NT2/D1 (cell line): ENCODE results near the gene CGB1.
"Not testable (repeated sequence)": the region's sequence is repeated elsewhere in the genome, so short reads cannot be mapped to it uniquely, and the experiment has no call there.

Experiments used
- SUZ12 ChIP-seq: IDR thresholded peaks from 2 replicates; pipeline ENCODE4 v1.6.1; 2011; ENCODE audit not compliant: insufficient read length, insufficient read depth; ENCODE audit errors: extremely low read depth
- YY1 ChIP-seq: IDR thresholded peaks from 2 replicates; pipeline ENCODE4 v1.6.1; 2011; ENCODE audit not compliant: insufficient read length, insufficient read depth
- ZNF274 ChIP-seq: IDR thresholded peaks from 2 replicates; pipeline ENCODE4 v1.6.1; 2011; ENCODE audit warnings: mild to moderate bottlenecking, low read depth, low read length

- not testable (repeated sequence) for TF ChIP-seq ZNF274, SUZ12, YY1
Observed at GRCh38 chr19:49038111-49038510, 1.4 kb upstream of the CGB1 start.
